OCI-LY7 (cell line): ENCODE results near the gene HYAL1. TPM values are rescaled to one million over a fixed set of nuclear protein-coding genes. Genes with fewer than 3 reads are reported as not detected.

Source experiments
- BruUV-seq: library from RNA; stranded (reverse); fragments of 400-500 nt; replicated peaks from 2 replicates; lab custom pipeline; 2021; lab: Mats Ljungman, UMichigan
- CTCF ChIA-PET: fragments of 300-600 bp; sonication (Branson Sonifier 250); formaldehyde crosslinking; loops from one replicate; lab custom pipeline; 2022; ENCODE audit warnings: antibody characterized with exemption; ENCODE audit not compliant: unreplicated experiment; lab: Charles Lee
- POLR2A ChIA-PET: fragments of 300-600 bp; sonication (Branson Sonifier 250); formaldehyde crosslinking; loops from one replicate; lab custom pipeline; 2022; ENCODE audit warnings: antibody characterized with exemption; lab: Charles Lee
- DNase-seq: peaks from one replicate; pipeline ENCODE4 v3.0.0-alpha.2; 2015; ENCODE audit warnings: low spot score
- H2AFZ ChIP-seq: fragments of 200-600 bp; sonication (generic), shearing (Covaris generic); 2 replicates; pipeline ENCODE4 v1.6.1; 2014; ENCODE audit warnings: mild to moderate bottlenecking, antibody characterized with exemption, low read length, moderate library complexity
- H3K27ac ChIP-seq: fragments of 200-600 bp; sonication (generic); 2 replicates; pipeline ENCODE4 v1.5.1; 2014; ENCODE audit warnings: mixed run types, low read depth, mild to moderate bottlenecking, moderate library complexity, low read length, inconsistent platforms; ENCODE audit not compliant: poor library complexity, severe bottlenecking
- H3K36me3 ChIP-seq: fragments of 200-600 bp; sonication (generic); 2 replicates; pipeline ENCODE4 v1.6.1; 2014; ENCODE audit warnings: mild to moderate bottlenecking, antibody characterized with exemption, low read length, moderate library complexity, mixed read lengths; ENCODE audit not compliant: insufficient read depth
- H3K4me1 ChIP-seq: fragments of 200-600 bp; sonication (generic); 2 replicates; pipeline ENCODE4 v1.5.1; 2014; ENCODE audit warnings: mild to moderate bottlenecking, low read length; ENCODE audit not compliant: insufficient read depth, poor library complexity, severe bottlenecking
- H3K4me2 ChIP-seq: fragments of 200-600 bp; sonication (generic); 2 replicates; pipeline ENCODE4 v1.6.1; 2014; ENCODE audit warnings: mild to moderate bottlenecking, low read length
- H3K4me3 ChIP-seq: fragments of 200-600 bp; sonication (generic); 2 replicates; pipeline ENCODE4 v1.5.1; 2014; ENCODE audit warnings: mild to moderate bottlenecking, low read depth, low read length; ENCODE audit not compliant: poor library complexity, severe bottlenecking
- H3K79me2 ChIP-seq: fragments of 200-600 bp; sonication (generic); 2 replicates; pipeline ENCODE4 v1.6.1; 2016; ENCODE audit warnings: low read depth, mild to moderate bottlenecking, low read length, moderate library complexity, mixed read lengths; ENCODE audit not compliant: insufficient read depth
- H3K9me2 ChIP-seq: fragments of 200-600 bp; sonication (generic); 2 replicates; pipeline ENCODE4 v1.6.1; 2016; ENCODE audit warnings: mild to moderate bottlenecking, low read length, mixed read lengths; ENCODE audit not compliant: insufficient read depth
- H3K9me3 ChIP-seq: fragments of 200-600 bp; sonication (generic); 2 replicates; pipeline ENCODE4 v1.6.1; 2014; ENCODE audit warnings: mild to moderate bottlenecking, mixed run types, low read length, mixed read lengths
- H4K20me1 ChIP-seq: fragments of 200-600 bp; sonication (generic); 2 replicates; pipeline ENCODE4 v1.6.1; 2014; ENCODE audit warnings: mild to moderate bottlenecking, antibody characterized with exemption, low read length, moderate library complexity, mixed read lengths; ENCODE audit not compliant: insufficient read depth
- EZH2phosphoT487 ChIP-seq: fragments of 200-600 bp; sonication (generic); IDR thresholded peaks from 2 replicates; pipeline ENCODE4 v1.6.1; 2018; ENCODE audit warnings: low read depth, borderline replicate concordance, mild to moderate bottlenecking, mixed run types, antibody characterized with exemption, low read length, moderate library complexity, mixed read lengths
- intact Hi-C: fragments of 100-400 bp; cut with micrococcal nuclease; formaldehyde crosslinking; loops from one replicate; pipeline ENCODE4 v1.10.0; 2022; ENCODE audit not compliant: unreplicated experiment
- total RNA-seq, 2 experiments: library from RNA; depleted of rRNA in 1 of 2; stranded (reverse); fragments of >200 nt in 1 of 2; shearing (Covaris generic) in 1 of 2; gene quantifications; 2 replicates each; pipeline ENCODE4 v1.2.3, GENCODE V29; 2014 to 2022
- TF ChIP-seq, protein P1 (sequence below): fragments of 200-600 bp; sonication (generic); conservative IDR thresholded peaks from 2 replicates; pipeline ENCODE4 v1.5.1; 2014; ENCODE audit warnings: mild to moderate bottlenecking, antibody characterized with exemption, low read length, moderate library complexity, mixed read lengths

Gene HYAL1
- total RNA-seq, 2 experiments from 2014 or later: 0.36 to 0.85 TPM

DNA sequence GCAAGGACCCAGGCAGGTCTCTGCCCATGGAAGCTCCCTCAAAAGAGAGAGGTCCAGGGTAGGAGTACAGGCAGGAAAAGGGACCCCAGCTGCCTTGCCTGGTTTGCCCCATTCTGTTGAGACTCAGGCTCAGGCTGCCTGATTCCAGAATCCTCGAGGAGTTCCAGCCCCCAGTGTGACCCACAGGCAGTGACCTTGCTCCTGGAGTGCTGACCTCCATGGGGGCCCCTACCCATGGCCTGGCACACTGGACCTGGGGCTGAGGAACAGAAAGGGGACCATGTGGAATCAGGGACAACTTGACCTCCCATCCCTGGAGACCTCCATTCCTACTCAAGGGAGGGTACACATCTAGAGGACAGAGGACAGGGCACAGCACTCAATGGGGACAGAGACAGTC lies 37.8 kb downstream of the HYAL1 start:
- Histone ChIP-seq H3K9me3 (no peaks in the 10 kb centered on the region), H3K4me3 (no peak overlapping the region), H2AFZ (no peak overlapping the region), H3K27ac (no peak overlapping the region), H3K36me3 (no peaks in the 10 kb centered on the region), H3K79me2 (no peaks in the 10 kb centered on the region), H4K20me1 (no peaks in the 10 kb centered on the region), H3K4me2 (no peak overlapping the region), H3K9me2 (no peaks in the 10 kb centered on the region), H3K4me1 (no peaks in the 10 kb centered on the region)
- intact Hi-C loops: no loop called here
- BruUV-seq: no TSS peak
- POLR2A ChIA-PET: no interaction called here
- TF ChIP-seq, protein P1, sequence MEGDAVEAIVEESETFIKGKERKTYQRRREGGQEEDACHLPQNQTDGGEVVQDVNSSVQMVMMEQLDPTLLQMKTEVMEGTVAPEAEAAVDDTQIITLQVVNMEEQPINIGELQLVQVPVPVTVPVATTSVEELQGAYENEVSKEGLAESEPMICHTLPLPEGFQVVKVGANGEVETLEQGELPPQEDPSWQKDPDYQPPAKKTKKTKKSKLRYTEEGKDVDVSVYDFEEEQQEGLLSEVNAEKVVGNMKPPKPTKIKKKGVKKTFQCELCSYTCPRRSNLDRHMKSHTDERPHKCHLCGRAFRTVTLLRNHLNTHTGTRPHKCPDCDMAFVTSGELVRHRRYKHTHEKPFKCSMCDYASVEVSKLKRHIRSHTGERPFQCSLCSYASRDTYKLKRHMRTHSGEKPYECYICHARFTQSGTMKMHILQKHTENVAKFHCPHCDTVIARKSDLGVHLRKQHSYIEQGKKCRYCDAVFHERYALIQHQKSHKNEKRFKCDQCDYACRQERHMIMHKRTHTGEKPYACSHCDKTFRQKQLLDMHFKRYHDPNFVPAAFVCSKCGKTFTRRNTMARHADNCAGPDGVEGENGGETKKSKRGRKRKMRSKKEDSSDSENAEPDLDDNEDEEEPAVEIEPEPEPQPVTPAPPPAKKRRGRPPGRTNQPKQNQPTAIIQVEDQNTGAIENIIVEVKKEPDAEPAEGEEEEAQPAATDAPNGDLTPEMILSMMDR: no peak
- no peak for TF ChIP-seq EZH2phosphoT487
- CTCF ChIA-PET: no interaction called here
- DNase-seq: no peak

DNA sequence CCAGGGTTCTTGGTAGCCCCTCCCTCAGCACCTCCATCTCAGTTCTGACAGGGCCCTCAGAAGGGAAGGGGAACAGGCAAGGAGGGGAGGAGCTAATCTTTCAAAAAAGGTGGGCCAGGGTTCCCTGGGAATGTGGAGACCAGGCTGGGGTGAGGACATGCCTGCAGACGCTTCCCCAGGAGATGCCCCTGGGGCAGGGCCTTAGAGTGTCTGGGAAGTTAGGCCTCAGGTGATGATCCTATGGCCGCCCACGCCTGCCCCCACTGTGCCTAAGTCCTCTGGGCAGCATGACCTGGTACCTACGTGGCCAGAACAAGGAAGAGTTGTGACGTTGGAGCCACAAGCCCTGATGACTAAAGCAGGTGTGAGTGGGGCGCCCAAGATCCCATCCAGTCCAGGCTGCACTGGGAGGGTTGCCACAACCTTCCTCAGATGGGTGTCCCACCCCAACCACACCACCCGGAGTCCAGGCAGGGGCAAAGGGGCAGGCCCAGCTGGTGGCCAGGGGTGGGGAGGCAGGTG lies 38.3 kb downstream of the HYAL1 start:
- DNase-seq: no peak
- TF ChIP-seq, protein P1: no peak
- TF ChIP-seq EZH2phosphoT487: no peak
- Histone ChIP-seq H3K79me2 (no peaks in the 10 kb centered on the region), H3K4me1 (no peaks in the 10 kb centered on the region), H2AFZ (no peak overlapping the region), H3K36me3 (no peaks in the 10 kb centered on the region), H3K27ac (no peak overlapping the region), H3K4me3 (no peak overlapping the region), H3K9me3 (no peaks in the 10 kb centered on the region), H3K4me2 (no peak overlapping the region), H4K20me1 (no peaks in the 10 kb centered on the region), H3K9me2 (no peaks in the 10 kb centered on the region)
- intact Hi-C loops: no loop called here
- no TSS peak for BruUV-seq
- POLR2A ChIA-PET: interaction anchor here (0.8 kb wide), 1 partner anchor 13 kb away, joined by 5 read pairs; no protein-coding TSS in a partner anchor
- CTCF ChIA-PET: interaction anchor here (0.6 kb wide), 1 partner anchor 9 kb away, joined by 3 read pairs; no protein-coding TSS in a partner anchor

DNA sequence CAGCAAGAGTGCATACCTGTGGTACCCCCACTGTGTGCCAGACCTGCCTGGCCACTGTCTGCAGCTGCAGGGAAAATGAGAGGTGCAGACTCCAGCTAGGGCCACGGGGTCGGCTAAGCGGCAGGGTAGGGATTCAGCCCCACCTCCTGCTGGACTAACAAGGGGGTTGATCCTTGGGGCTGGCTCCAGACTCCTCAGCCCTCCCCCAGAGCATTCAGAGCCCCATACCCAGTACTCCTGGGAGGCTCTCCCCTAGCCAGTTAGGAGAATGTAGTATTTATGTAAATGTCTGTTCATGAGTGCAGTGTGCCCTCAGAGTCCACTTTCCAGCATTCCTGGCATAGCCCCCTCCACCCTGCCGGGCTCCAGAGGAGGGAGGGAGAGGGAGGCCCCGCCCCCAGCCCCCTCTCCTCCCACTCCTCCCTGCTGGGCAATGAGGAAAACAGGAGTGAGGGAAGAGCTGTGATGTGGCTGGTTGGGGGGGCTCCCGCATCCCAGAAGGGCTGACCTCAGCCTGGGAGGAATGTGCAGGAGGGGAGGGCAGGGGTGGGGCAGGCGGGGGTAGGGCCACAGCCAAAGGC lies 38.9 kb downstream of the HYAL1 start:
- Histone ChIP-seq H3K9me2 (no peaks in the 10 kb centered on the region), H4K20me1 (no peaks in the 10 kb centered on the region), H3K9me3 (no peaks in the 10 kb centered on the region), H3K27ac (no peak overlapping the region), H2AFZ (no peak overlapping the region), H3K4me3 (no peak overlapping the region), H3K4me1 (peaks cover 4% of the 10 kb centered on the region), H3K79me2 (no peaks in the 10 kb centered on the region), H3K36me3 (peaks cover 3% of the 10 kb centered on the region; the same call in 1 of the 2 replicates), H3K4me2 (no peak overlapping the region)
- intact Hi-C loops: no loop called here
- no peak for TF ChIP-seq EZH2phosphoT487
- TF ChIP-seq, protein P1: no peak
- ChIA-PET POLR2A (interaction anchor here (0.5 to 1.2 kb wide), 3 partner anchors 14 to 83 kb away, joined by 4 to 6 read pairs (median 5); no protein-coding TSS in a partner anchor), CTCF (interaction anchor here (0.6 kb wide), 1 partner anchor 9 kb away, joined by 3 read pairs; no protein-coding TSS in a partner anchor)
- DNase-seq: no peak
- no TSS peak for BruUV-seq
